ENCODE data around the gene HGS.

DNA sequence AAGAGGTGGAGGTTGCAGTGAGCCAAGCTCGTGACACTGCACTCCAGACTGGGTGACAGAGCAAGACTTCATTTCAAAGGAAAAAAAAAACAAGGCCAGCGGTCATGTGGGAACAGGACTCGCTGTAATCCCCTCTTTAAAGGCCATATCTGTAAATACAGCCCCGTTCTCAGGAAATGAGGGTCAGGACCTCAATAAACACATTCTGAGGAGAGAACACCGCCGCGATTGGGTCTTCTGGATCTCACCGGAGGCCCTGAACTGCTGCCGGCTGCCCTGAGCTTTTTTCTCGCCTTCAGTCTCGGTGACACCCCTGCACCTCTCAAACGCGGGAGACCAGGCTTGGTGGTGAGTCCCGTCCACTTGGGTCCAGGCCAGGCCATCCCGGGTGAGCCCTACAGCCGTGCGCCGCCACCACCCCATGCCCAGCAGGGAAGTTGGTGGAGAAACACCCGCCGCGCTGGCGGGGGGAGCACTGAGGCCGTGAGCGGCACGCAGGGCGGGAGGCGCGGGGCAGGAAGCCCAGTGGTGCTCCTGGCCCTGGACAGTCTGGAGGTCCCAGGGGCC is 56.7 kb downstream of the HGS start:
- TF ChIP-seq, protein P1, sequence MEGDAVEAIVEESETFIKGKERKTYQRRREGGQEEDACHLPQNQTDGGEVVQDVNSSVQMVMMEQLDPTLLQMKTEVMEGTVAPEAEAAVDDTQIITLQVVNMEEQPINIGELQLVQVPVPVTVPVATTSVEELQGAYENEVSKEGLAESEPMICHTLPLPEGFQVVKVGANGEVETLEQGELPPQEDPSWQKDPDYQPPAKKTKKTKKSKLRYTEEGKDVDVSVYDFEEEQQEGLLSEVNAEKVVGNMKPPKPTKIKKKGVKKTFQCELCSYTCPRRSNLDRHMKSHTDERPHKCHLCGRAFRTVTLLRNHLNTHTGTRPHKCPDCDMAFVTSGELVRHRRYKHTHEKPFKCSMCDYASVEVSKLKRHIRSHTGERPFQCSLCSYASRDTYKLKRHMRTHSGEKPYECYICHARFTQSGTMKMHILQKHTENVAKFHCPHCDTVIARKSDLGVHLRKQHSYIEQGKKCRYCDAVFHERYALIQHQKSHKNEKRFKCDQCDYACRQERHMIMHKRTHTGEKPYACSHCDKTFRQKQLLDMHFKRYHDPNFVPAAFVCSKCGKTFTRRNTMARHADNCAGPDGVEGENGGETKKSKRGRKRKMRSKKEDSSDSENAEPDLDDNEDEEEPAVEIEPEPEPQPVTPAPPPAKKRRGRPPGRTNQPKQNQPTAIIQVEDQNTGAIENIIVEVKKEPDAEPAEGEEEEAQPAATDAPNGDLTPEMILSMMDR (IDR thresholded peaks at IDR 0.05) = no peak
- TF ChIP-seq, protein P2, sequence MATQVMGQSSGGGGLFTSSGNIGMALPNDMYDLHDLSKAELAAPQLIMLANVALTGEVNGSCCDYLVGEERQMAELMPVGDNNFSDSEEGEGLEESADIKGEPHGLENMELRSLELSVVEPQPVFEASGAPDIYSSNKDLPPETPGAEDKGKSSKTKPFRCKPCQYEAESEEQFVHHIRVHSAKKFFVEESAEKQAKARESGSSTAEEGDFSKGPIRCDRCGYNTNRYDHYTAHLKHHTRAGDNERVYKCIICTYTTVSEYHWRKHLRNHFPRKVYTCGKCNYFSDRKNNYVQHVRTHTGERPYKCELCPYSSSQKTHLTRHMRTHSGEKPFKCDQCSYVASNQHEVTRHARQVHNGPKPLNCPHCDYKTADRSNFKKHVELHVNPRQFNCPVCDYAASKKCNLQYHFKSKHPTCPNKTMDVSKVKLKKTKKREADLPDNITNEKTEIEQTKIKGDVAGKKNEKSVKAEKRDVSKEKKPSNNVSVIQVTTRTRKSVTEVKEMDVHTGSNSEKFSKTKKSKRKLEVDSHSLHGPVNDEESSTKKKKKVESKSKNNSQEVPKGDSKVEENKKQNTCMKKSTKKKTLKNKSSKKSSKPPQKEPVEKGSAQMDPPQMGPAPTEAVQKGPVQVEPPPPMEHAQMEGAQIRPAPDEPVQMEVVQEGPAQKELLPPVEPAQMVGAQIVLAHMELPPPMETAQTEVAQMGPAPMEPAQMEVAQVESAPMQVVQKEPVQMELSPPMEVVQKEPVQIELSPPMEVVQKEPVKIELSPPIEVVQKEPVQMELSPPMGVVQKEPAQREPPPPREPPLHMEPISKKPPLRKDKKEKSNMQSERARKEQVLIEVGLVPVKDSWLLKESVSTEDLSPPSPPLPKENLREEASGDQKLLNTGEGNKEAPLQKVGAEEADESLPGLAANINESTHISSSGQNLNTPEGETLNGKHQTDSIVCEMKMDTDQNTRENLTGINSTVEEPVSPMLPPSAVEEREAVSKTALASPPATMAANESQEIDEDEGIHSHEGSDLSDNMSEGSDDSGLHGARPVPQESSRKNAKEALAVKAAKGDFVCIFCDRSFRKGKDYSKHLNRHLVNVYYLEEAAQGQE (IDR thresholded peaks at IDR 0.05; ENCODE audit: insufficient read depth in 1 of 2, low read depth in 2 of 2, low read length in 1 of 2) = no peak
- TF ChIP-seq POLR2AphosphoS5 (IDR thresholded peaks at IDR 0.05; ENCODE audit: low read depth, low read length) (no peak), SIN3A (IDR thresholded peaks at IDR 0.05; ENCODE audit: borderline replicate concordance, insufficient read depth, low read depth, low read length) (no peak), TCF7L2 (IDR thresholded peaks at IDR 0.05; ENCODE audit: low read depth, low read length) (no peak)

Measured in Panc1 (cell line).